CD4-positive, alpha-beta T cell treated with Interleukin-4 for 1 hour (primary cell): Measurements from ENCODE around the gene YTHDF2.
A peak's percentile ranks its signal among the peaks of the same experiment; 100 is the strongest.
"Not testable (repeated sequence)": the region's sequence is repeated elsewhere in the genome, so short reads cannot be mapped to it uniquely, and the experiment has no call there.

Experiments
- DNase-seq, 2 donors: peaks; one replicate each; pipeline ENCODE4 v3.0.0-alpha.2; 2020 to 2022

Gene YTHDF2

DNA sequence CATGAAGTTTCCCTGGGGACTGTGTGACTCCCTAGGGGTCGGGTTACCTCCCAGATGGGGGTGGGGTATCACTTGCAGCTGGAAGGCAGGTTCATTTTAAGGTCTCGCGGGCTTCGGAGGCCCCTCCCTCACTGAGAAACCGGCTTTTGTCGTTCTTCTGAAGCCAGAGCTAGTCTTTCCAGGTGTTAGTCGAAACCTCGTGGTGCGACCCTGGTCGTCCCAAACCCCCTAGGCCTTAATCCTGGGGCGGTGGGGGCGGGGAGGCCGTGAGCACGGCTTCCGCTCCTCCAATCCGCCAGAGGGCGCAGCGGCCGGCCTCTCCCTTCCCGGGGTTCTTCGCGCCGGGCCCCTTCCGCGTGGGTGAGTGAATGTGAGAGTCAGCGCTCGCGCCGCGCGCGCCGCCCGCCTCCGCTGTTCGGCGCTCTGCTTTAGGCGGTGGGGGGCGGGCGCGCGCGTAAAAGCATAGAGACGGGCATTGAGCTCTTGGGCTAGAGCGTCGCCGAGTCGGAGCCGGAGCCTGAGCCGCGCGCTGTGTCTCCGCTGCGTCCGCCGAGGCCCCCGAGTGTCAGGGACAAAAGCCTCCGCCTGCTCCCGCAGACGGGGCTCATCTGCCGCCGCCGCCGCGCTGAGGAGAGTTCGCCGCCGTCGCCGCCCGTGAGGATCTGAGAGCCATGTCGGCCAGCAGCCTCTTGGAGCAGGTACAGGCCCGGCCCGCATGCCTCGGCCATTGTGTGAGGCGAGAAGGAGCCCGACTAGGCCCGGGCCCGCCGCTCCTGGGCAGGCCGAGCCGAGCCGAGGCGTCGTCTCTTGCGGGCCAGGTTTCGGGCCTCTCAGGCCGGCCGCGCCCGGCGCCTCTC, at the start of gene YTHDF2:
Gene YTHDF2, plus strand, starts transcription at position 491 of the 857 bp plus-strand sequence. Its CDS starts 181 bp downstream, at position 672.
- peak; percentile 97 to 98 for DNase-seq

DNA sequence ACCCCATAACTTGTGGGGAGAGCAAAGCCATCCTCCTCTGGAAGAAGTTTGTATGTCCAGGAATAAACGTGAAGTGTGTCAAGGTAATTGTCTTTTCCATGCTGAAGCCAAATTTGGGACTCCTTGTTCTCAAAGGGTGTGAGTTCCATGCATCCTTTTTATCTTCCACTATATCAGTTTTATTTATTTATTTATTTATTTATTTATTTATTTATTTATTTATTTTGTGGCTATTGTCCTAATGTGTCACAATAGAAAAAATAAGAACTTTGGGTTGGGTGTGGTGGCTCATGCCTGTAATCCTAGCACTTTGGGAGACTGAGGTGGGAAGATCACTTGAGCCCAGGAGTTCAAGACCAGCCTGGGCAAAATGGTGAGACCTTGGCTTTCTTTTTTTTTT, 45.1 kb upstream of the YTHDF2 start:
- not testable (repeated sequence) for DNase-seq

DNA sequence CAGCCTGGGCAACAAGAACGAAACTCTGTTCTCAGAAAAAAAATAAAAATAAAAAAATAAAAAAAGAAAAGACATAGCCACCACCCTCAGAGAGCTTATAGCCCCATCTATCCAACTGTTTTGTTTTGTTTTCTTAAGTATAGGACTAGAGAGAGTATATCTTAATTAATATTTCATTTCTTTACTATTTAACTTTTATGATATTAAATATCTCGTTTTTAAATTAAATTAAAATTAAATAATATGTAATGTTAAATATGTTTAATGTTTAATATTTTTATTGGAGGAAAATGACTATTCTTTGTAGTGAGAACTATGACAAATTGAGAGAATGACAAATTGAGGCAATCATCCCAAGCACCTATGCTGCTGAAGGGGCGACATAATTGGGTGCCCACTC, 33.1 kb upstream of the YTHDF2 start:
- DNase-seq = no peak

DNA sequence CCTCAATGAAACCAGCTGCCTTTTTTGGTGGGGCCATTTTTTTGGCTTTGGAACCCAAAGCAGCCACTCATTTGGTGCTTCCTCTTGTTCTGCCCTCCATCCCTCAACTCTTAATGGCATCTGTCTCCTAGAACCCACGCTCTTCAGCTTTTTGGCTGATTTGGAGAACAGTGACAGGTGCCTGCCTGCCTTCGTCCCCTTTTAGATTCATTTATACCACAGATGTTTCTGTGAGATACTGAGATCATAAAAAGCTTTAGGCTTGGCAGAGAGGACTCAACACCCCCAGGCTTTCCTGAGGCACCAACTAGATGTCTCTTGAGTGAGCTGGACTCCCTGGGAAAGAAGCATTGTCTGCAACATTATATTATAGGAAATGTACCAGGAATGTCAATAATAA, 20.4 kb upstream of the YTHDF2 start:
- no peak for DNase-seq

DNA sequence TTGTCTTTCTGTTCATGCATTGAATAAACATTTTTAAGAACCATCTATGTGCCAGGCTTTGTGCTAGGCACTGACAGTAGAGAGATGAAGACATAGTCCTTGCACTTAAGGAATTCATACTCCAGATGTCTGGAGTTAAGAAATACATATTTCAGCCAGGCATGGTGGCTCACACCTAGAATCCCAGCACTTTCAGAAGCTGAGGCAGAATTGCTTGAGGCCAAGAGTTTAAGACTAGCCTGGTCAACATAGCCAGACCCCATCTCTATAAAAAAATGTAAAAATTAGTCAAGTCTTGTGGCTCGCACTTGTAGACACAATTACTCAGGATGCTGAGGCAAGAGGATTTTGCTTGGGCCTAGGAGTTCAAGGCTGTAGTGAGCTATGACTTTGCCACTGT, 18.6 kb upstream of the YTHDF2 start:
- no peak for DNase-seq

DNA sequence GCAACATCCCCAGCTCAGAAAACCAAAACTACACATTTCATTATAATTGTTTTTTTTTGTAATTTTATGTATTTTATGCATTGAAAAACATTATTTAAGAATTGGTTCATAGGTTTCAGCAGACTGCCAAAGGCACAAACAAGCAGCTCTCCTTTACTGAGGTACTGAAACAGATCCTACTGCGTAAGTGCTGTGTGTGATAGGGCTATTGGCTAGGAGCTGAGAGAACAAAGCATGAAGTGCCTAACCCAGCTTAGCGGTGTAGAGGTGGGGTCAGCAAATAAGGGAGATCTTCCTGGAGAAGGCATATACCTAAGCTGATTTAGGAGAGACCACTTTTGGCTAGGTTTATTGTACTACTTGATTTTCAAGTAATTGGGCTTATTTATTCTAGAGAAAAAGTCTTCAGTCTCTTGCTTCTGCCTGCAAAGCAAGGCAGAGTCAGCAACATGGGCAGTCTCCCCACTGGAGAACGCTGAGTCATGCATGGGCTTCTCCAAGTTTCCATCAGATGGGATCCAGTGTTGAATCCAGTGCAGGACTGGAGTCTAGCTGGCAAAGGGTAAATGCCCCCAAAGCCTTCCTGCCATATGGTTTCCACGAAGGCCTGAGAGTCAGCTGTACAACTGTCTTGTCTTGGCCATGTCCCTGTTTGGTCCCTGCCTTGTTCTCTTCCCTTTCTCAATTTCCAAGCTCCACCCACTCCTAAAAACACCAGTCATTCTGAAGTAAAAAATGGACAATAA, 18.0 kb upstream of the YTHDF2 start:
- no peak for DNase-seq

DNA sequence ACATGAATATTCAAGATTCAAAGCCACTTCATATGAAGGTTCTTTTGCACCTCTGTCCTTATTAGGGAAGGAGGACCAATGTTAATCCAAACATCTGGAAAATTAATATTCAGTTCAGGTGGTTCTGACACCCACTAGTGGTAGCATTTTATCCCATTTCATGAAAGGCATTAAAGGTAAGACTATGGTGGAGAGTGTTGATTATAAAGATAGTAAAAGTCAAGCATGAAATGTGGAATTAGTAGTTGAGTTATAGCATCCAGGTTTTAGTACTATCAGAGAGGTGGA, 17.5 kb upstream of the YTHDF2 start:
- no peak for DNase-seq

DNA sequence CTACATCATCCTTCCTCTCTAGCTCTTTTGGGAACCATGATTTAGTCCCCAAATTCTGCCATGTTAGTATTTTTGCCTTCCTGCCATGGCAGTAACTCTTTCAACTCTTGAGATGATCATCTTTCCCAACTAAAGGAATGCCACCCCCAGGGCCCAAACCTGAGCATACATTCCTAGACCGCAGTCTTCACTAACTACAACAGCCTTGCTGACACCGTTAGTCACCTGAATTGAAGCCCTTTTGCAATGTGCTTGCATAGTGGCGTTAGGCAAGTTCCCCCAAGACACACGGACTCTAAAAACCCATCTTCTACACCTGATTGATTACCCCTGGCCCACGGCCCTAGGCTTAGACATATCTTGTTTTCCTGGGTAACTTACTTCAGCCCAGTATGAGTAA, 16.4 kb upstream of the YTHDF2 start:
- DNase-seq = no peak

DNA sequence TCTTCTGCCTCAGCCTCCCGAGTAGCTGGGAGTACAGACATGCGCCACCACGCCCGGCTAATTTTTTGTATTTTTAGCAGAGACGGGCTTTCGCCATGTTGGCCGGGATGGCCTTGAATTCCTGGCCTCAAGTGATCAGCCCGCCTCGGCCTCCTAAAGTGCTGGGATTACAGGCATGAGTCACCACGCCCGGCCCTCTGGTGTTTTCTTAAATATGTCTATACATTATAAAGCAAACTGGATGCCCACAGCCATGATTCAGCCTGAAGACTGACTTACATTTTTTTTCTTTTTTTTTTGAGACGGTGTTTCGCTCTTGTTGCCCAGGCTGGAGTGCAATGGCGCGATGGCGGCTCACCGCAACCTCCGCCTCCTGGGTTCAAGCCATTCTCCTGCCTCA, 14.8 kb upstream of the YTHDF2 start:
- DNase-seq = not testable (repeated sequence)

DNA sequence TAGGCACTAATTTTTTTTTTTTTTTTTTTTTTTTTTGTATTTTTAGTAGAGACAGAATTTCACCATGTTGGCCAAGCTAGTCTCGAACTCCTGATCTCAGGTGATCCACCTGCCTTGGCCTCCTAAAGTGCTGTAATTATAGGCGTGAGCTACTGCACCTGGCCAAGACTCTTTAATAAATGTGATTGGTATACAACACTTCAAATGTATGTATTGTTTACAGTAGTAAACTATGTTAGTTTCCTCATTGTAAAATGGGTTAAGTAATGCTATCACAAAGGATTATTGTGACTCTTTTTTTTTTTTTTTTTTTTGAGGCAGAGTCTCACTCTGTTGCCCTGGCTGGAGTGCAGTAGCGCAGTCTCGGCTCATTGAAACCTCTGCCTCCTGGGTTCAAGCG, 11.4 kb upstream of the YTHDF2 start:
- not testable (repeated sequence) for DNase-seq

DNA sequence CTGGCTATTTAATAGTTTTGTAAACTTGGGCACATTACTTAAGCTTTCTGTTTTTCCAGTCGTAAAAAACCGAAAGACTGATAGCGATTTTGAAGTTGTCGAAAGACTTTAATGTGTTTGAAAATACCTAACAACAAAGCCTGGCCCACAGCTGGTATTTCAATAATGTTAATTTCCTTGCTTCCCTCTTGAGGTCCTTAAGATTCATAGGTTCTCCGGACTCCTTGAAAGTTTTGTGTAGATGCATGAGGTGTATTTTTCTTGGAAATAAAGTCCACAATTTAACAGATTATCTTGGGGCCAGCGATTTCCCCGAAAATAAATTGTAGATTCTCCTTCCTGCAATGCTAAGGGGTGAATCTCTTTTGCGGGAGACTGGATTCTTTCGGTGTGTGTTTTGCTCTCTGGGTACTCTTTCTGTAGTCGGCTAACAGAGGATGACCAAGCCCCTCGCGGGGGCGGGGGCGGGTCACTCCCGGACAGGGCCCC, 735 bp upstream of the YTHDF2 start:
- DNase-seq = no peak

DNA sequence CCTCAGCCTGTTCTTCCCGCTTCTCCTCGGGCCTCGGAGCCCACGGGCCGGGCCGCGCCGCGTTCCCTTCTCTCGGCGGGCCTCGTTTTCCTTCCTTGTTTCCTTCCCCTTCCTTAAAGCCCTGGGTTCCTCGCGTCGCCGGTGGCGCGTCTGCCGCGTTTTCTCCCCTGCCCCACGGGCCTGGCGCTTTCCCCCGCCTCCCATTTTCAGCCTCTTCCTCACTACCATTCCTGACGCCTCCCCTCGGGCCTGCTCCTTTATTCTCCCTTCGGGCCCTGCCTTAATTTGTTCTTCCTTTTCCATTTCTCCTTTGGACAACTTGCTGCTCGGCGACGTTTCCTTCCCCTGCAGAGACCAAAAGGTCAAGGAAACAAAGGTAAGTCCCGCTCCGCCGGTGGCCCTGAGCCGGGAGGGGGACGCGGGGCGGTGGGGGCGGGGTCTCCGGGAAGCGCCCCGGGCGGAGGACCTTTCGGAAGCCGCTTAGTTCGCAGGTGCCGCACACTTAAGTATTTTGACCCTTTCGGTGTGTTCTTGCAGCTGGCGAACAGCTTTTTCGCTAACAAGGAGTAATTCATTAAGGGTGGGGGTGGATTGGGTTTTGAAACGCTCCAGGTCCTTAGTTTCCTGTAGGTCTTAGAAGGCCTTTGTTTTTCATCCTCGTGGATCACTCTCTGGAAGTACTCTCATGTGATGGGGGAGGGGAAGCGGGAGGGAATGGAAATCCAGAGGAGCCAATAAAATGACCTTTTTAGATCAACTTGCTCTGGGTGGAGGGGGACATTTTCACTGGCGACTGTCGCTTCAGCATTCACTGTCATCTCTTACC, 780 bp downstream of the YTHDF2 start:
- peak; percentile 34 to 55 for DNase-seq

DNA sequence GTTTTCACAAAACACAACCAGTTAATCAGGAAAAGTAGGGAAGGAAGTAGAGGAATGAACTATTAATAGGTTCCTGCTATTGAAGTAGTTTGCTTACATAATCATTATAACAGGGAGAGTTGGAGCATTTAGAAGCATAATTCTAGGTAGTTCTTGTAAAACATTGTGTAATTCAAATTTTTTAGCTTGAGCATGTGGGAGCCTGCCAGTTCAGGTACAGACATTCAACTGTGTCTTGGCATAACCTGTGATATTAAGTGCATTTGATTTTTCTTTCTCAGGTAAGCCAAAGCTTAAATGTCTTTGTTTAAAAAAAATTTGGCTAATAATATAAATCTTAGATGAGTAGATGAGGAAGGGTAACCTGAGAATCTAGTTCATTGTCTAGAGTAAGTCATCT, 3.4 kb downstream of the YTHDF2 start:
- DNase-seq = no peak

DNA sequence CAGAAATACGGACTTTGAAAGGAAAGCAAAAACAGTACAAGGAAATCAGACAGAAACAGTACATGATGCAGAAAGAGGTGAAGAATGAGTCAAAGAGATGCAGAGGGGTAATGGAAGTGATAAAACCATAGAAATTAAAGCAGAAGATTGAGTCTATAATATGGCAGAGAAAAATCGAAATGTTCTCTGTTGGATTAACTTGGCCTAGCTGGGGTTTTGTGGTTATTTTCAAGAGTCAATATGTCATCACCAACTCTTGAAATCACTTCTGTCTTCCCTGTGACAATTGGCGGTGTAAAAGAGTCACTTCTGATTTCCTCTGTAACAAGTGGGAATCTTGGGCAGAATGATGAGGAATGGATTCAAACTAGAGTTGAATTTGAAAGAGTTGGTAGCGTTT, 7.4 kb downstream of the YTHDF2 start:
- no peak for DNase-seq

DNA sequence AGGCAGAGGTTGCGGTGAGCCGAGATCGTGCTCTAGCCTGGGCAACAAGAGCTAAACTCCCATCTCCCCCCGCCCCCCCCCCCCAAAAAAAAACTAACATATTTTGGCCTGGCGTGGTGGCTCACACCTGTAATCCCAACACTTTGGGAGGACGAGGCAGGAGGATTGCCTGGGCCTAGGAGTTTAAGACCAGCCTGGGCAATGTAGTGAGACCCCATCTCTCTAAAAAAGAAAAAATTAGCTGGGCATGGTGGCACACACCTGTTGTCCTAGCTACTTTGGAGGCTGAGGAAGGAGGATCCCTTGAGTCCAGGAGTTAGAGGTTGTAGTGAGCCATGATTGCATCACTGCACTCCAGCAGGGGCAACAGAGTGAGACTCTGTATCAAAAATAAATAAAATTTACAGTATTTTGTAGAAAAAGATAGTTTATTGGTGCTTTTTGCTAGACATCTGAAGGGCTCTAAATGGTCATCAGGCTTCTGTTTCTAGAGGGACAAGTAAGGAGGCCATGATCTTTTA, 9.0 kb downstream of the YTHDF2 start:
- no peak for DNase-seq

DNA sequence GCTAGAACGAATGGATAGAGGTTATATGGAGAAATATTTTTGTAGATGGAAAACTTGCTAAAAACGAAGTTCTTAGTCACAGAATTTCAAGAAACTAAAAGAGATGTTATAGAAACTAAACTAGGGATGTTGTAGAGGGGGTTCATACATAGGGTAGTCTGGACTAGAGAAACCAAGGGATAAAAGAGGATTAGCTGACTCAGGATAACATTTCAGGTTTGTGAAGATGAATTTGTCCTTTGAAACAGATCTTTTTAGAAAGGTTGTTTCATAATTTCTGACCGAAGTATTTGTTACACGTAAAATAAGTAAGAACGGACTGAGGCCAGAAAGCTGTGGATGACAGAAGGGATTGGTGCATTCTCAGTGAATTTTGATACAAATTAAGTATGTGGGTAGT, 13.6 kb downstream of the YTHDF2 start:
- DNase-seq = no peak

DNA sequence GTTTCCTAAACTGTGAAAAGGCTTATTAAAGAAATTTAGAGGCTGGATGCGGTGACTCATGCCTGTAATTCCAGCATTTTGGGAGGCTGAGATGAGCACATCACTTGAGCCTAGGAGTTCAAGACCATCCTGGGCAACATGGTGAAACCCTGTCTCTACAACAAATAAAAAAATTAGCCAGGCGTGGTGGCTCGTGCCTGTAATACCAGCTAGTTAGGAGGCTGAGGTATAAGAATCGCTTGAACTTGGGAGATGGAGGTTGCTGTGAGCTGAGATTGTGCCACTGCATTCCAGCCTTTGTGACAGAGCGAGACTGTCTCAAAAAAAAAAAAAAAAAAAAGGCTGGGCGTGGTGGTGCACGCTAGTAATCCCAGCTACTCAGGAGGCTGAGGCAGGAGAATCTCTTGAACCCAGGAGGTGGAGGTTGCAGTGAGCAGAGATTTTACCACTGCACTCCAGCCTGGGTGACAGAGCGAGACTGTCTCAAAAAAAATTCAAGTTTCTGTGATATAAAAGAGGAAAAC, 14.1 kb downstream of the YTHDF2 start:
- not testable (repeated sequence) for DNase-seq

DNA sequence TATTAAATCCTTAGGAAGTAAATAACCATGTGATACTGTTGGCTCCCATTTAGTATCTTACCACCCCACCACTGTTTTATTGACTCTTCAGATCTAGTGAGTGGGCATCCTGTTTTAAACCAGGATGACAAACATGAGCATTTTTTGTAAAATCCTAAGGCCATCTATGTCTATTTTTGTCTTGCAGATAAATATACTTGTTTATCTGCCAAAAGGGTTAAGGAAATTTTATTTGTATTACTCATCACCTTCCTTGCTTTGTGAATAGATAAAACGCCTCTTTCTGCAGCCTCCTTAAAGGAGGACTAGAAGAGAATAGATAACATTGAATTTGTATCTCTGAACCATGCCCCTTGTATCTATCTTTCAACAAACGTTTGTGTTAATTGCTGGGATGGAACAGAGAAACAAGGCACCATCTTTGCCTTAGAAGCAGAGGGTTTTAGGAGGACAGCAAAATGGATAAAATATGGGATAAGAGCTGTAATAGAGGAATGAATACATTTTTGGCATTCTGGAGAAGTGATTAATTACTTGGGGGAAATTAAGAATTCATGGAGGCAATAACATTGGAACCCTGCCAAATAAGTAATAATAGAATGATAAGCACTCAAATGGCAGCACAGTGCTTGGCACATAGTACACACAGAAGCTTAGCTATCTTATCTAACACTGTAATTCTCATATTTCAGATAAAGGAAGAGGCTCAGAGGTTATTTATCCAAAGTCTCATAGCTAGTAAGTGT, 14.7 kb downstream of the YTHDF2 start:
- no peak for DNase-seq

DNA sequence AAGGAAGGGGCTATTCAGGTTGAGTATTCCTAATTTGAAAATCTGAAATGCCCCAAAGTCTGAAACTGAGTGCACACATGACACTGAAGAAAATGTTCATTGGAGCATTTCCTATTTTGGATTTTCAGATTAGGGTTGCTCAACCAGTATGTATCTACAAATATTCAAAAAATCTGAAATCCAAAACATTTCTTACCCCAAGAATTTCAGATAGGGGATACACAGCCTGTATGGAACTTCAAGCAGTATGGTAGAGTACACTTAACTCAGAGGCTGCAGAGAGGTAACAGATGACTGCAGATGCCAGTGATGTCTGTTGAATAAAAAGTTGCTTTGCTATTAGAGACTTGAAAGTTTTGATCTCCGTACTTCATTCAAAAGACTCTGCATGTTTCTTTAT, 19.0 kb downstream of the YTHDF2 start:
- no peak for DNase-seq

DNA sequence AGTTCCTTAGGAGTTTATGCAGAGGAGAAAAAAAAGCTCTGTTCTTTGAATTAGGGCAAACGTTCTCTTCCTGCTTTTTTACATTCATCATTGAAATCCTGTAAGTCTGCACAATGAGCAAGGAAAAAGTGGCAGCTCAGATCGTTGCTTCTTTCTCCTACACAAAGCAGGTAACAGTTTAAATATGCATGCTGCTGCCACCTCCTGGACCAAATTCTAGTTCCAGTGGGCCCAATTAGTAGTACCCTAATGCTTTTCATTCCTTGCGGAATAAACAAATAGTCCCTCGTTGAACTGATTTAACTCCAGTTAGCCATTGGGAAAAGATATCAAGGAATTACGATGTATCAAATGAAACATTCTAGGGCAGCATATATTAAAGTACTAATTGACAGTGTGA, 20.1 kb downstream of the YTHDF2 start:
- DNase-seq = peak in 1 of 2 donors; percentile 36

DNA sequence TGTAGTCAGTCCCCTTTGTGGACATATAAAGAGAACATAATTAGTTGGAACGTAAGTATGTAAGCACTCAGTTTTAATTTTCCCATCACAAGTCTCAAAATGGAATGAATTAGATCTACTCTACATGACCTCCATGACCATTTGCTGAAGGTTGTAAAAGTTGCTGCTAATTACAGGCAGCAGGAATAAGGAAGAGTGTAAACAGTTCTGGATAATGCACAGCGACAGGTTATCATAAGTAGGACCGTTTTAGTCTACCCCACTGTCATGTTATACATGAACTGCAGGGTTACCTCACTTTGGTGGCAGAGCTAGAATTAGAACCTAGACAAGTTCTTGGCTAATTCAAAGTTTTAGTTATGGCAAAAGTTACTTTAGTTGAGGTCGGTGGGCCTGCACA, 21.7 kb downstream of the YTHDF2 start:
- no peak for DNase-seq

DNA sequence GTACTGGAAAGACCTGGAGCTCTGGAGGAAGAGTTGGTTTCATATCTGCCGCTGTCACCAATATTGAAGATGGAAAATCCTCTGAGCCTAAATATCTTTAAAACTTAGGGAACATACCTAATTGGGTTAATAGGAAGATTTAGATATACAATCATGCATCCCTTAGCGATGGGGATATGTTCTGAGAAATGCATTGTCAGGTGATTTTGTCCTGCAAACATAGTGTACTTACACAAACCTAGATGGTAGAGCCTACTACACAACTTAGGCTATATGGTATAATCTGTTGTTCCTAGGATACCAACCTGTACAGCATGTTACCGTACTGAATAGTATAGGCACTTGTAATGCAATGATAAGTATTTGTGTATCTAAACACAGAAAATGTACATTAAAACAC, 22.5 kb downstream of the YTHDF2 start:
- DNase-seq = no peak
